ENCODE results near the gene NUDT5.
"Not testable (repeated sequence)": the region's sequence is repeated elsewhere in the genome, so short reads cannot be mapped to it uniquely, and the experiment has no call there.

The NUDT5 gene

DNA sequence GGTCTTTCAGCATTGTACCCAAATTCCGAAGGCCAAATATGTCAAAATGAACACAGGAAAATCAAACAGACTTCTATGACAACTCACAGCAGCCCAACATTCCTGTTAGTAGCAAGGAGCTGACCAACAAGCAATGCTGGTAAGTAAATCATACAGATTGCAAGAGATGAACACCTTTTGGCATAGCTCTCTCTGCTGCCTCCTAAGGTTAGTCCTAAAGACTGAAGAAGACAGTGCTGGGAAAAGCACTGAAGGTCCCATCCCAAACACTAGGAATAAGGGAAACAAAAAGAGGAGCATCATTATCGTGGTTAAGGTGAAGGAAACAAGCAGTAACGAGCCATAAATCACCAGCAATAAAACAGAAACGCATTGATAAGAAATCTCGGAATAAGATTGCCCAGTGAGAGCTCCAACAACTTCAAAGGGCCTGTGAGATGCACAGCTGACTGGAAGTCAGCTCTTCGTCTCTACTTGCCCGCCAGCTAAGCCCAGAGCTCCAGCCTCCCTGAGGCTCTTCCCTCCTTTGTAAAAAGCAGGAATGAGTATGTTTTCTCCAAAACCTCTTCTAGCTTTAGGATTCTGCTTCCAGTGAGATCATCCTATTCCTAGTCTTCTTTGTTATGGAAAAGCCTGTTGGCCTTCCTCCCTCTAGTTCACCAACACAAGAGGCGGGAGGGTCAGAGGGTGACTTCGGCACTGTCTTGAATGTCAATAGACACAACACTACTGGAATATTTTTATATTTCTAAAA is 15.3 kb downstream of the NUDT5 start:
- TF ChIP-seq, protein P1, sequence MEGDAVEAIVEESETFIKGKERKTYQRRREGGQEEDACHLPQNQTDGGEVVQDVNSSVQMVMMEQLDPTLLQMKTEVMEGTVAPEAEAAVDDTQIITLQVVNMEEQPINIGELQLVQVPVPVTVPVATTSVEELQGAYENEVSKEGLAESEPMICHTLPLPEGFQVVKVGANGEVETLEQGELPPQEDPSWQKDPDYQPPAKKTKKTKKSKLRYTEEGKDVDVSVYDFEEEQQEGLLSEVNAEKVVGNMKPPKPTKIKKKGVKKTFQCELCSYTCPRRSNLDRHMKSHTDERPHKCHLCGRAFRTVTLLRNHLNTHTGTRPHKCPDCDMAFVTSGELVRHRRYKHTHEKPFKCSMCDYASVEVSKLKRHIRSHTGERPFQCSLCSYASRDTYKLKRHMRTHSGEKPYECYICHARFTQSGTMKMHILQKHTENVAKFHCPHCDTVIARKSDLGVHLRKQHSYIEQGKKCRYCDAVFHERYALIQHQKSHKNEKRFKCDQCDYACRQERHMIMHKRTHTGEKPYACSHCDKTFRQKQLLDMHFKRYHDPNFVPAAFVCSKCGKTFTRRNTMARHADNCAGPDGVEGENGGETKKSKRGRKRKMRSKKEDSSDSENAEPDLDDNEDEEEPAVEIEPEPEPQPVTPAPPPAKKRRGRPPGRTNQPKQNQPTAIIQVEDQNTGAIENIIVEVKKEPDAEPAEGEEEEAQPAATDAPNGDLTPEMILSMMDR (IDR thresholded peaks at IDR 0.05; ENCODE audit: insufficient read depth, low read length, missing control alignments): no peak
- DNase-seq (ENCODE audit: low read depth, low spot score): no peak
- CTCF ChIA-PET: interaction anchor here (1.0 to 2.7 kb wide), 3 partner anchors 10 to 35 kb away, joined by 3 to 7 read pairs (median 4); no protein-coding TSS in a partner anchor
- no peak overlapping the region for H3K4me3 ChIP-seq (ENCODE audit: low read depth, low read length)
- POLR2A ChIA-PET: interaction anchor here (0.5 to 0.7 kb wide), 2 partner anchors 18 to 588 kb away, joined by 3 read pairs; no protein-coding TSS in a partner anchor

DNA sequence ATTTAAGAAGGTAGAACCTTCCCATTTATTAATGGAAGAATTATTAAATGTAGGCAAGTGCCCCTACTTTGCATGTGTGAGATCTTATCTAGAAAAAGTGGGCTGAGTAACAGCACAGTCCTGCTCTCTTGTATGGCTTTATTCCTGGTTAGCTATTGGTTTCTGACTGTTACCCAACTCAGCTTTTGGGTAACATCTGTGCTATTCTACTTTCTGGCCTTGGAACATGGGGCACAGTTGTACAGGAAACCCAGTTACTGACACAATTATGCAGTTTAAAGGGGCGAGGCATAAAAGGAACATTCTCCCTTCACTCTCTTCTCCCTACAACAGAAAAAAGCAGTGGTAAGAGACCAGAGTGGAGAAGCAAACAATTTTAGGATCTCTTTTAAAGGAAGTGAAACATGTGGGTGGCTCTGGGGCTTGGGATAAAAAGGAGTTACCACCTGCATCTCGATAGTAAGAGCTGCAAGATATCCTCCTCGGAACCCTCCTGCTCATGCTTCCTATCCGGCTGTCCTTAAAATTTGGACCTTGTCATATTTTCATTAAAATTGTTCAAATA is 16.0 kb downstream of the NUDT5 start:
- ChIA-PET POLR2A (no interaction called here), CTCF (interaction anchor here (1.0 to 2.7 kb wide), 3 partner anchors 11 to 35 kb away, joined by 3 to 8 read pairs (median 7); no protein-coding TSS in a partner anchor)

DNA sequence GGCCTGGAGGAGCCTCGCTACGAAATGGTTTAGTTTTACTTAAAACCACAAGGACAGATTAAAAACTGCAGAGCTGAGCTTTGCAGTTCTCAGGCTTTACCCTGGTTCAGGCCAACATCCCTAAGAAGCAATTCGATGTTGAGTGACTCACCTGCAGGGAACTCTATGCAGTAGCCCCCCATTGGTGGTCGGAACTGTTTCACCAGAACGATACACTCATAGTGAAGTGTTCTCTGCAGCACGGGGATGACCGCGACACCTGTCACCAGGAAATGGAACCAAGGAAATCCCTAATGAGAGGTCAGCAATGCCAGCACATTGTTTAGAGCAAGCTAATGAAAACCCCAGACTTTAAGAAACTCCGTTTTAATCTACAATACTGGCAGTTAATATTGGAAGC is 18.0 kb downstream of the NUDT5 start:
- POLR2A ChIA-PET: no interaction called here

More for the DNA sequence above, 16.0 kb downstream of the NUDT5 start:
- TF ChIP-seq, protein P1 (IDR thresholded peaks at IDR 0.05; ENCODE audit: insufficient read depth, low read length, missing control alignments): no peak
- DNase-seq (ENCODE audit: low read depth, low spot score): no peak
- no peak overlapping the region for H3K4me3 ChIP-seq (ENCODE audit: low read depth, low read length)

DNA sequence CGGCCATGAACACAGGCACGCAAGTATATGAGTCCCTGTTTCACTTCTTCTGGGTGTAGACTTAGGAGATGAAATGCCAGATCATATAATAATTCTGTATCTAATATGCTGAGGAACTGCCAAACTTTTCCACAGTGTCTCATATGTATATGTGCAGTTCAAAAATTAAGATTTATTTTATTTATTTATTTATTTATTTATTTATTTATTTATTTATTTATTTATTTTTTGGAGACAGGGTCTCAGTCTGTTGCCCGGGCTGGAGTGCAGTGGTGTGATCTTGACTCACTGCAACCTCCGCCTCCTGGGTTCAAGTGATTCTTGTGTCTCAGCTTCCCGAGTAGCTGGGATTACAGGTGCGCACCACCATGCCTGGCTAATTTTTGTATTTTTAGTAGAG is 24.2 kb downstream of the NUDT5 start:
- POLR2A ChIA-PET; CTCF ChIA-PET; DNase-seq (ENCODE audit: low read depth, low spot score); H3K4me3 ChIP-seq (ENCODE audit: low read depth, low read length): not testable (repeated sequence)

More for the DNA sequence above, 18.0 kb downstream of the NUDT5 start:
- no peak for DNase-seq (ENCODE audit: low read depth, low spot score)
- CTCF ChIA-PET: interaction anchor here (1.3 to 1.9 kb wide), 2 partner anchors 12 to 37 kb away, joined by 5 to 8 read pairs; no protein-coding TSS in a partner anchor
- H3K4me3 ChIP-seq (ENCODE audit: low read depth, low read length): no peak overlapping the region
- TF ChIP-seq, protein P1 (IDR thresholded peaks at IDR 0.05; ENCODE audit: insufficient read depth, low read length, missing control alignments): no peak

DNA sequence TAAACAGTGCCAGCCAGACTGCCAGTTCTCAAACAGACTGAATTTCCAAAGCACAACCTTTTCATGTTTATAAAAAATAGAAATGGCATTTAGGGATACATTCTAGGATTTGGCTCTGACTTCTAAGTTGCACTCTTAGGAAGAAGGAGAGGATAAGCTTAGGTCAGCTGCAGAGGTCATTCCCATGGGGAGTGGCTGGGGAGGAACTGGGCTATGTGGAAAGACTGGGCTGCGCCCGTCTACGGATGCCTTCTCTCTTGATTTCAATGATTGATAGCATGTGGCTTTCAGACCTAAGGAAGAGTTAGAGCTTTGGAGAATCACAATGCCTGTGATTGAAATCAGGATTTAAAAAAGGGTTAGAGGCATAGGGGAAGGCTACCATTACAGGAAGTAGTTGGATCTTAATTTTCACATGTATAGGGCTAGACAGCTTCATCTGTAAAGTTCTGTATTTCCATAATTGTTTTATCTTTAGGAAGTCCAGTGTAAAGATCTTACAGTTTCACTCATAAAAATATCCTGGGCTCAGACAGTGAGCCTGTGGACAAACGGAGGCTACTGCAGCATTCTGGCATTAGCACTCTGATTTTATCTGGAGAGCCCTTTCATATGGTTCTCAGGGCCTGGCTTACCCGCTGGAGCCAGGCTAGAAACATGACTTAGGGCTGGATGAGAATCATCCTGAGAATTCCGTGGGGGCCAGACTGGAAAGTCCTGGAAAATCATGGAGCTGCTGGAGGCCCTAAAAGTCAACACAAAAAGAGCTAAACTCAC is 29.5 kb downstream of the NUDT5 start:
- ChIA-PET CTCF (interaction anchor here (2.0 kb wide), 1 partner anchor 9 kb away, joined by 5 read pairs; no protein-coding TSS in a partner anchor), POLR2A (no interaction called here)
- no peak overlapping the region for H3K4me3 ChIP-seq (ENCODE audit: low read depth, low read length)
- DNase-seq (ENCODE audit: low read depth, low spot score): no peak
- TF ChIP-seq, protein P1 (IDR thresholded peaks at IDR 0.05; ENCODE audit: insufficient read depth, low read length, missing control alignments): no peak

DNA sequence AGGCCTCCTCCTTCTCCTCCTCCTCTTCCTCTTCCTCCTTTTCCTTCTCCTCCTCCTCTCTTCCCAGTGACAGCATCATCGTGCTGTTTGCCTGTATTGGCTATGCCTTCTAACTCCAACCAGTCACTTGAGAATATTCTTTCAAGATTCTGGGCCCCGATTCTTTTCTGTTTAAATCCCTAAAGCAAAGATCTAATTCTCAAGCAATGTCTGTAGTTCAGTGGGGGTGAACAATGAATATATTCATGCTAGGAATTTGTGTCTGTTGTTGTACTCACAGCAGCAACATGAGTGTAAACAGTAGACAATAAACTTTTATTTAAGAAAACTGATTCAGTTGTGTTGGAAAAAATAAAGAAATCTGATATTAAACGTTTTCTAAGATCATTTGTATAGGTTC is 30.7 kb downstream of the NUDT5 start:
- ChIA-PET CTCF (no interaction called here), POLR2A (no interaction called here)
- no peak for DNase-seq (ENCODE audit: low read depth, low spot score)
- TF ChIP-seq, protein P1 (IDR thresholded peaks at IDR 0.05; ENCODE audit: insufficient read depth, low read length, missing control alignments): no peak
- H3K4me3 ChIP-seq (ENCODE audit: low read depth, low read length): no peak overlapping the region
